ENCODE data around the gene MARVELD1. TPM values are rescaled to one million over a fixed set of nuclear protein-coding genes. Genes with fewer than 3 reads are reported as not detected.

Gene MARVELD1
- total and polyA plus RNA-seq, 7 donors = 16.2 to 40.7 (median 20.0) TPM

- Histone ChIP-seq H3K9me3 (no peaks in the 10 kb centered on the region), H3K4me3 (no peak overlapping the region), H3K36me3 (peaks cover 0 to 23% (median 5%) of the 10 kb centered on the region in 4 donors), H3K4me1 (peaks cover 2 to 53% (median 50%) of the 10 kb centered on the region in 4 donors), H3K27me3 (no peaks in the 10 kb centered on the region), H3K27ac (peak overlapping the region; percentile 95 to 100 (median 98))
- WGBS, 2 donors = 22 to 56% methylated on average over 6 of the region's 6 CpGs
- intact Hi-C loops (cut with DNase I) = no loop called here
- TF ChIP-seq CTCF (IDR thresholded peaks at IDR 0.05) (no peak), POLR2AphosphoS5 (IDR thresholded peaks at IDR 0.05) (peak in 2 of 4 donors; percentile 62 to 65)
- DNase-seq = peak; percentile 74
Observed at GRCh38 chr10:97718178-97718577, 4.6 kb downstream of the MARVELD1 start.

GRCh38 chr10:97718659-97719142, 5.2 kb downstream of the MARVELD1 start:
- Histone ChIP-seq H3K27me3 (no peaks in the 10 kb centered on the region), H3K4me1 (peaks cover 0 to 50% (median 49%) of the 10 kb centered on the region in 4 donors), H3K9me3 (no peaks in the 10 kb centered on the region), H3K27ac (peak overlapping the region; percentile 95 to 100 (median 98)), H3K36me3 (peaks cover 0 to 23% (median 5%) of the 10 kb centered on the region in 4 donors), H3K4me3 (no peak overlapping the region)
- intact Hi-C loops (cut with DNase I) = no loop called here
- peak in 3 of 4 donors; percentile 25 to 38 (median 30) for TF ChIP-seq POLR2AphosphoS5 (IDR thresholded peaks at IDR 0.05)
- TF ChIP-seq EP300 (IDR thresholded peaks at IDR 0.05) = no peak
- TF ChIP-seq POLR2A (IDR thresholded peaks at IDR 0.05) = peak in 1 of 2 donors; percentile 21
- no peak for TF ChIP-seq CTCF (IDR thresholded peaks at IDR 0.05)
- DNase-seq = peak; percentile 83
- 10 to 51% methylated on average over 8 of the region's 8 CpGs for WGBS, 2 donors

GRCh38 chr10:97719602-97720001, 6.1 kb downstream of the MARVELD1 start:
- WGBS, 2 donors = 76 to 86% methylated on average over 2 of the region's 2 CpGs
- Histone ChIP-seq H3K27ac (peak overlapping the region; percentile 95 to 100 (median 98)), H3K4me3 (no peak overlapping the region), H3K4me1 (peaks cover 0 to 50% (median 49%) of the 10 kb centered on the region in 4 donors), H3K9me3 (no peaks in the 10 kb centered on the region), H3K36me3 (peaks cover 0 to 23% (median 5%) of the 10 kb centered on the region in 4 donors), H3K27me3 (no peaks in the 10 kb centered on the region)
- no peak for TF ChIP-seq POLR2AphosphoS5 (IDR thresholded peaks at IDR 0.05)
- TF ChIP-seq CTCF (IDR thresholded peaks at IDR 0.05) = no peak
- TF ChIP-seq POLR2A (IDR thresholded peaks at IDR 0.05) = no peak
- no peak for DNase-seq
- intact Hi-C loops (cut with DNase I) = no loop called here

GRCh38 chr10:97721871-97722780, 8.6 kb downstream of the MARVELD1 start:
- H3K4me1 ChIP-seq = peaks cover 0 to 38% (median 30%) of the 10 kb centered on the region in 4 donors
- intact Hi-C loops (cut with DNase I) = no loop called here
- H3K27ac ChIP-seq = peak overlapping the region in 1 of 4 donors; percentile 17
- H3K9me3 ChIP-seq = no peaks in the 10 kb centered on the region
- 20 to 68% methylated on average over 12 of the region's 12 CpGs for WGBS, 2 donors
- H3K4me3 ChIP-seq = no peak overlapping the region
- H3K36me3 ChIP-seq = peaks cover 0 to 8% (median 4%) of the 10 kb centered on the region in 4 donors
- DNase-seq = no peak
- no peaks in the 10 kb centered on the region for H3K27me3 ChIP-seq
- TF ChIP-seq POLR2AphosphoS5 (IDR thresholded peaks at IDR 0.05) = no peak
- TF ChIP-seq CTCF (IDR thresholded peaks at IDR 0.05) = no peak
- no peak for TF ChIP-seq EP300 (IDR thresholded peaks at IDR 0.05)
- no peak for TF ChIP-seq POLR2A (IDR thresholded peaks at IDR 0.05)

All from sigmoid colon (tissue), 7 donors.